Activated naive CD4-positive, alpha-beta T cell treated with anti-CD3 and anti-CD28 coated beads, Interleukin-2, amount 50 U/mL, for 24 hours (primary cell): Measurements from ENCODE around the gene RASAL2.
"Not testable (repeated sequence)": the region's sequence is repeated elsewhere in the genome, so short reads cannot be mapped to it uniquely, and the experiment has no call there.

Experiments
- H3K27ac Mint-ChIP-seq: one replicate; pipeline ENCODE4 v1.8.0; 2021; ENCODE audit warnings: mild to moderate bottlenecking, mixed read lengths
- H3K27me3 Mint-ChIP-seq: one replicate; pipeline ENCODE4 v1.8.0; 2021; ENCODE audit warnings: mixed read lengths
- H3K36me3 Mint-ChIP-seq: one replicate; pipeline ENCODE4 v1.8.0; 2021; ENCODE audit warnings: mixed read lengths
- H3K4me1 Mint-ChIP-seq: one replicate; pipeline ENCODE4 v1.8.0; 2021; ENCODE audit warnings: mixed read lengths
- H3K4me3 Mint-ChIP-seq: one replicate; pipeline ENCODE4 v1.8.0; 2021; ENCODE audit warnings: mild to moderate bottlenecking, mixed read lengths
- H3K9me3 Mint-ChIP-seq: one replicate; pipeline ENCODE4 v1.8.0; 2021; ENCODE audit warnings: mixed read lengths

Gene RASAL2

DNA sequence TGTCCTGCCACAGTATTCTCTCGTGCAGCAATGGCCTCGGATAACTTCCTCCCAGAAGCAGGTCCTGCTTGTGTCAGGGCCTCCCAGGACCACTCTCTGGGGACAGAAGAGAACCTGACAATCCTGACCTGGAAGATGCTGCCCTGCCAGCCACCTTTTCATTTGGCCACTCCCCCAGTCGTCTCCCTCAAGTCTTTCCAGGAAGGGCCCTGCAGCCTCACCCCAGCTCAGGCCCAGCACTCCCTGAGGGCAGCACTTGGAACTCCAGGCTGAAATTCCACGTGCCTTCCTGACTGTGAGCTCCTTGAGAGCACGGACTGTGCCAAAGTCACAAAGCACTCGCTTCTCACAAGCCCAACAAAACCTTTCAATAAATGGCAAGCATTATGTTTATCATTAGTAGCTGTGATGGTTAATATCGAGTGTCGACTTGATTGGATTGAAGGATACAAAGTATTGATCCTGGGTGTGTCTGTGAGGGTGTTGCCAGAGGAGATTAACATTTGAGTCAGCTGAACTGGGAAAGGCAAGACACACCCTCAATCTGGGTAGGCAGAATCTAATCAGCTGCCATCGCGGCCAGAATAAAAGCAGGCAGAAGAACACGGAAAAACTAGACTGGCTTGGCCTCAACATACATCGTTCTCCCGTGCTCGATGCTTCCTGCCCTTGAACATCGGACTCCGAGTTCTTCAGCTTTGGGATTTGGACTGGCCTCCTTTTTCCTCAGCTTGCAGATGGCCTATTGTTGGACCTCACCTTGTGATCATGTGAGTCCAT lies 405.2 kb downstream of the RASAL2 start:
- Mint-ChIP-seq H3K4me1 (no peaks in the 10 kb centered on the region), H3K9me3 (no peaks in the 10 kb centered on the region), H3K27ac (no peak overlapping the region), H3K27me3 (no peaks in the 10 kb centered on the region), H3K4me3 (no peak overlapping the region), H3K36me3 (no peaks in the 10 kb centered on the region)

DNA sequence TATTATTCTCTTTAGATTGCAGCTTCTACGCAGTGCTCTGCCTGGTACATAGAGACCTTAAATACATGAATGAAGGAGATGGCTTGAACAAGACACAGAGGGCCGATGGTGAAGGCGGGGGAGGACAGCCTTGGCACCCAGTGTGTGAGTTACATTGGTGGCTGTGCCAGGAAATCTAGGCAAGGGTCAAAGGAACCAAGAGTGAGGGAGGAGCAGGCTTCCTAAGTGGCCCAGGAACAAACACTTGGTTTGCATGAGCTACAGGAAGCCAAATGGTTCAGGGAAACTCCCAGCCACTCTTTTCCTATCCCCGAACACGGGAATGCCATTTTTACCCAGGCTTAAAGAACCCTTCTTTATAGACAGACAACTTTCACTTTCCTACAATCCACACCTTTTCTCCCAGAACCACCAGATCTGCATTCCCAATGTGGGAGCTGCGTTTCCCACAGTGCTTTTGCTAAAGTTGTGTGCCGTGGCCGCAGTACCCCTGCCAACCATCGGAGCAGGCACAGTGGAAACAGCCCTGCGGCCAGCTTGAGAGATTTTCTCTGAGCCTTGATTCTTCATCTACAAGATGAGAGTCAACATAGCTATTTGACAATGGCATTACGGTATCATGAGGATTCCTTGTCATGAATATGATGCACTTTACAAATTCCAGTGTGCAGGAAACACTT lies 406.3 kb downstream of the RASAL2 start:
- no peak overlapping the region for H3K4me3 Mint-ChIP-seq
- H3K27ac Mint-ChIP-seq, result no peak overlapping the region
- no peaks in the 10 kb centered on the region for H3K36me3 Mint-ChIP-seq
- H3K9me3 Mint-ChIP-seq, result no peaks in the 10 kb centered on the region
- H3K4me1 Mint-ChIP-seq, result no peaks in the 10 kb centered on the region
- H3K27me3 Mint-ChIP-seq, result no peaks in the 10 kb centered on the region

DNA sequence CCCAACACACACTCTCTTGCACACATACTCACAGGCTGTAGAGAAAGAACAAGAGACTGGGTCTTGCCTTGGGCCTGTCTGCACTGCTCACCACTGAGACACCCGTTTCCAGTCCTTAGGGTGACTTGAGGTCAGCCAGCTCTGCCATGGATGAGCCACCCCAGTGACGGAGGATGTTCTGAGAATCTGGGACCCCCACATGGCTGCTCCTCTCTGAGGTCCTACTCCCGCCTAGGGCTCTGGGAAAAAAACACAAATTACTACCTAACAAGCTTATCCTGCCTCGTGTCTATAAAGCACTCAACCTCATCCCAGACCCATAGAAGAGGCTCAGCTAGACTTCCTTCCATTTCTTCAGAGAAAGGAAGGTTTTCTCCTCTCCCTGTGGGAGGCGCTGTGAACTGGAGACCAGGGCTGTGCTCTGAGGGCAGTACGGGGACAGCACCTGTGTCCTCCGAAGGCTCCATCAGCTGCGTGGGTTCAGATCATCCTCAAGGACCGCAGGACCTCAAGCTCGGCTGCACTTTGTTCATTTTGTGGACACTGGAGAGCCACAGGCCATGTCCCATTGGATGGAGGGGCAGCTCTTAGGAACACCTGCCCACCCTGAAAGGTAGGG lies 407.1 kb downstream of the RASAL2 start:
- Mint-ChIP-seq H3K4me3 (no peak overlapping the region), H3K27me3 (no peaks in the 10 kb centered on the region), H3K9me3 (no peaks in the 10 kb centered on the region), H3K27ac (no peak overlapping the region), H3K4me1 (no peaks in the 10 kb centered on the region), H3K36me3 (no peaks in the 10 kb centered on the region)

DNA sequence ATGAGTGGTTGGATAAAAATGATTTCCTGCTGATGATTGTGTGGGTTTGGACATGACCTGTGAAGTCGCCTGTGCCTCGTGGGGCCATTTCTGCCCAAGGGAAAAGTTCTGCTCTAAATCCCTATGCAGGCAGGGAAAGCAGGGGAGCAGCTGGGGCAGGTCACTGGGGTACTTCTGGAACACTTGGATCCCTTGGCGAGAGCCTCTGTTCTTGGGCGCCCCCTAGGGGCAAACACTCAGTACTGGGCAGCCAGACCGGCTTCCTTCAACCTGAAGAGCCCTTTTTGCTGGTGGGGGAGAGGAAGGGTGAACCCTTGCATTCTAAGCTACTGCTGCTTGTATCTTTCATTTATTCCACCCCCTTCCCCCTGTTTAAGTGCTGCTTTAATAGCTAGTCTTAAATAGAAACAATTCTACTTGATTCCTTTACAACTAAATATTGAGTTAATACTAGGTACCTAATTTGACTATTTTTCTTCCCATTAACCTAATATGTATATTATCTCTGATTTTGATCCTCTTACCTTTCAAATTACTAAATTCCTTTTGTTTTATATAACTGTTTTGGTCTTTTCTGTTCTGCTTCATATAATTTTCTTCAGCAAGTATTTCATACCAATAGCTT lies 407.9 kb downstream of the RASAL2 start:
- Mint-ChIP-seq H3K4me3 (no peak overlapping the region), H3K4me1 (no peaks in the 10 kb centered on the region), H3K9me3 (no peaks in the 10 kb centered on the region), H3K36me3 (no peaks in the 10 kb centered on the region), H3K27ac (no peak overlapping the region), H3K27me3 (no peaks in the 10 kb centered on the region)

DNA sequence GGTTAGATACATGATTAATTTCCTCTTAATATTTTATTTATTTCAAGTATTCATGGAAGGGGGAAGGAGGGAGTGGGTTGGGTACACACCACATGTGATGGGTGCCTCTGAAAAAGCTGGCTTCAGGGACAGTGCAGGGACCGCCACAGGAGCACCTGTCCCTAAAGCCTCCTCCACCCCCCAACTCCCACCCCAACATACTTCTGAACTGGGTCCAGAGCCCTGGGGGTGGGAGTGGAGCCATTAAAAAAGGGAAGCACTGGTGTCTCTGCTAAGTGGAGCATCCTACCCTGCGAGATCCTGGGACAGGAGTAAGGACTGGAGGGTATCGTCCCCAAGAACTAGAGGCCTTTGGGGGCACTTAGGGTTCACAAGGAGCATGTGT lies 408.4 kb downstream of the RASAL2 start:
- no peaks in the 10 kb centered on the region for H3K4me1 Mint-ChIP-seq
- H3K4me3 Mint-ChIP-seq, result no peak overlapping the region
- no peaks in the 10 kb centered on the region for H3K27me3 Mint-ChIP-seq
- no peak overlapping the region for H3K27ac Mint-ChIP-seq
- no peaks in the 10 kb centered on the region for H3K9me3 Mint-ChIP-seq
- no peaks in the 10 kb centered on the region for H3K36me3 Mint-ChIP-seq

DNA sequence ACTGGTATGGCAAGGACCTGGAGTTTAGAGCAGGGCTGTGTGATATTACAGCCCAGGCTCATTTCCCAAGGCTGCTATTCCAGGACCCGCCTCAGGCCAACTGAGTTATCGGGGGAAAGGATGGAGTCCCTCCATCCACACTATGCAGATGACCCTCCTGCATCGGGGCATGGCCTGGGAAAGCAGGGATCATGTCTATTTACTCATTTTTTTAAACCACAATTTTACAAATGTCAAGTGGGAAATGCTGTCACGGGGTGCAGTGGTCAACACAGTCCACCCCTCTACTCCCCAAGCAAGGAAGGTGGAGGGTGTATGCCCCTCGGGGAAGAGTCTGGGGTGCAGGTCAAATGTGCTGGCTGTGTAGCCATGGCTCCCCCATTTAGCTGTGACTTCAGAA lies 409.0 kb downstream of the RASAL2 start:
- no peaks in the 10 kb centered on the region for H3K27me3 Mint-ChIP-seq
- no peaks in the 10 kb centered on the region for H3K9me3 Mint-ChIP-seq
- no peak overlapping the region for H3K27ac Mint-ChIP-seq
- no peaks in the 10 kb centered on the region for H3K4me1 Mint-ChIP-seq
- no peak overlapping the region for H3K4me3 Mint-ChIP-seq
- H3K36me3 Mint-ChIP-seq, result no peaks in the 10 kb centered on the region

DNA sequence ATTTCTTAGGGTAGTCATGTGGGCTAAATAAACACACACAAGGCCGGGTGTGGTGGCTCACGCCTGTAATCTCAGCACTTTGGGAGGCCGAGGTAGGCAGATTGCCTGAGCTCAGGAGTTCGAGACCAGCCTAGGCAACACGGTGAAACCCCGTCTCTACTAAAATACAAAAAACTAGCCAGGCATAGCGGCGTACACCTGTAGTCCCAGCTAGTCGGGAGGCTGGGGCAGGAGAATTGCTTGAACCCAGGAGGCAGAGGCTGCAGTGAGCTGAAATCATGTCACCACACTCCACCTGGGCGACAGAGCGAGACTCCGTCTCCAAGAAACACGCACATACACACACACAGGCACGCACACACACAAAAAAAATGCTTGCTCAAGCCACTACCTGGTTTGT lies 409.4 kb downstream of the RASAL2 start:
- not testable (repeated sequence) for H3K27ac Mint-ChIP-seq, H3K4me1 Mint-ChIP-seq, H3K27me3 Mint-ChIP-seq, H3K9me3 Mint-ChIP-seq, H3K36me3 Mint-ChIP-seq, H3K4me3 Mint-ChIP-seq

DNA sequence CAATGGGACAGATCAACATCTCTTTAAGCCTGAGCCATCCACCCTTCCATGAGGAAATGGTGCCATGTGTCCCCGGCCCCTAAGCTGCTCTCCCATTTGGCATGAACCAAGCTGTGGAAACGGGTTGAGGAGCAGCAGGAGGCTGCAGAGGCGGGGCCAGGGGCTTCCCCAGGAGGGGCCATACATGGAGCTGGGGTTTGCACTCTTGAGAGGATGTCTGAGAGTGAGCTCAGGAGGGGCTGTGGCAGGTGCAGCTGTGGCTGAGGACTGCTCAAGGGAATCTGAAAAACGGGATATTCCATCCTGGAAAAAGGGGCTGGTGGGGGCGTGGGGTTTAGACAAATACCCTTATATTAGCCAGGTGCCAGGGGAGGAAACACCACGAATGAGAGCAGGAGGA lies 409.9 kb downstream of the RASAL2 start:
- H3K27me3 Mint-ChIP-seq, result no peaks in the 10 kb centered on the region
- H3K4me1 Mint-ChIP-seq, result no peaks in the 10 kb centered on the region
- no peak overlapping the region for H3K4me3 Mint-ChIP-seq
- no peaks in the 10 kb centered on the region for H3K36me3 Mint-ChIP-seq
- no peaks in the 10 kb centered on the region for H3K9me3 Mint-ChIP-seq
- H3K27ac Mint-ChIP-seq, result no peak overlapping the region

DNA sequence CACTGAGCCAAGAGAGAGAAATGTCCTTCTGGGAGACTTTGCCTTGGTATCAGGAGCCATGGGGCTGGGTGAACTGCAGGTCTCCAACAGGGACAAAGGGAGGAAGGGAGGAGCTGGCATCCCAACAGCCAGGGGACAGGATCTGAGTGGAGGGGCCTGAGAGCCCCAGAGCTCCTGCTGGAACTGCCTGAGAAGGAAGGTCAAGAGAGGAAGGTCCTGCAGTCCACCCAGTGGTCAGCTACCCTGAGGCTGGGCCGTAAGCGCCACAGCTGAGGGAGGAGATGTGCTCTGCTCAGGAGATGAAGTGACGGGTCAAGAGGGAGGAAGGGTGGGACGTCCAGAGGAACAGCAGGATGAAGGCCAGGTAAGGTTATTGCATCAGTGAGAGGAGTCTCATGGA lies 410.4 kb downstream of the RASAL2 start:
- no peaks in the 10 kb centered on the region for H3K27me3 Mint-ChIP-seq
- H3K9me3 Mint-ChIP-seq, result no peaks in the 10 kb centered on the region
- no peaks in the 10 kb centered on the region for H3K36me3 Mint-ChIP-seq
- H3K4me1 Mint-ChIP-seq, result no peaks in the 10 kb centered on the region
- no peak overlapping the region for H3K4me3 Mint-ChIP-seq
- peak overlapping the region; percentile 24 for H3K27ac Mint-ChIP-seq

DNA sequence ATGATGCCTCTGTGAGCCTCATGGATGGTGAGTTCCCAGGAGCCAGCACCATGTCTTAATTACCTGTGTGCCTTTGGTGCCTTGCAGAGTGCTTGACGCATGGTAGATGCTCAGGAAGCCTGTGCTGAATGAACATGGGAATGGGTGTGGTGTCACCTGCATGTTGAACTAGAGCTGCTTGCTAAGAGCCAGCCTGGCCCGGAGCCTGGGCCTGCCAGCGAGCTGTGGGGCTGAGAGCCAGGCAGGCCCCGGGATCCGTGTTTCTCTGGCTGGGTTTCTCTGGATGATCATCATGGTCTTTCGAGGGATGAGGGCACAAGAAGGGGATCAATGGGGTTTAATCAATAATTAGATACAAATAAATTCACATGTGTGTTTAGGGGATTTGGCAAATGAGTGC lies 412.3 kb downstream of the RASAL2 start:
- H3K27me3 Mint-ChIP-seq, result no peaks in the 10 kb centered on the region
- no peaks in the 10 kb centered on the region for H3K36me3 Mint-ChIP-seq
- H3K4me1 Mint-ChIP-seq, result no peaks in the 10 kb centered on the region
- no peaks in the 10 kb centered on the region for H3K9me3 Mint-ChIP-seq
- no peak overlapping the region for H3K27ac Mint-ChIP-seq
- H3K4me3 Mint-ChIP-seq, result no peak overlapping the region

DNA sequence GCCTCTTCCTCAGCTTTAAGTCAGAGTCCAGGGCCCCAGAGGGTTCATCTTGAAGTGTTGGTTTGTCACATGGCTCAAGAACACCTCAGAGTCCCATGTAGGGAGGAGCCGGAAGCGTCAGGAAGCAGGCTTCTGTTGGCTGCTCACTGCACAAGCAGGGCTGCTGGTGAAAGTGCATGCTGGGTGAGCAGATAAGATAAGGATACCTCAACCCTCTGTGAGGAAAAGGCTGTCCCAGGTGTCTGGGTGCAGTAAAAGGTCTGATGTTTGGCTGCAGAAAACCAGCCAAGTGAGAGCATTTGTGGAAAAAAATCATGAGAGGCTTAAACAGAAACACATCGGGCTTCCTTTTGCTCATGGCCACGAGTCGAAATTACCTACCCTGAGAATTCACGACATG lies 412.8 kb downstream of the RASAL2 start:
- Mint-ChIP-seq H3K27ac (no peak overlapping the region), H3K4me1 (no peaks in the 10 kb centered on the region)

DNA sequence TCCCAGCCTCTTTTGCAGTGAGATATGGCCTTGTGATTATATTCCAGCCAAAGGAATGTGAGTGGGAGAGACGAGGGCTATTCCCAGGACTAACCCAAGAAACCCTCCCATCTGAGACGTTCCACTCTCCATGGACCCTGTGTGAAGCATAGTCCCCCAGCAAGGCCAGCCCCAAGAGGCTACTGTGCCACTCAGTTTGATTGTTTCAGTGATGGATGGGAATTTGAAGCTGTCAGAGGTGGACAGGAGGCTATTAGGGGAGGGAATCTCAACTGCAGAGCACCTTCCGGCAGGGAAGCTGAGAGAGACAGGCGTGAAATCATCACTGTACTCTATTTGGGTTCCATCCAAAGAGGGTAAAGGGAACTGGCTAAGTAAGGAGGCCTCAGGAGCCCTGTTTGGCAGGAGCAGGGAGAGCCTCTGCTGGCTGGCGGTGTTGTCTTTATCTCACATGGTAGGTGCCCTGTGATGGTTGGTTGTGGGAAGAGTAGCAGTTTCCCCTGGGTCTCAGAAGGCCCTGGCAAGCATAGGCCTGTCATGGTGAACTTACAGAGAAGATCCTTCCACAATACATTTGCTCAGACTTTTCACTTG lies 415.6 kb downstream of the RASAL2 start:
- Mint-ChIP-seq H3K9me3 (no peaks in the 10 kb centered on the region), H3K27me3 (peaks cover 1% of the 10 kb centered on the region), H3K4me1 (no peaks in the 10 kb centered on the region)

More for the DNA sequence above, 412.8 kb downstream of the RASAL2 start:
- H3K4me3 Mint-ChIP-seq, result no peak overlapping the region
- no peaks in the 10 kb centered on the region for H3K36me3 Mint-ChIP-seq
- H3K9me3 Mint-ChIP-seq, result no peaks in the 10 kb centered on the region
- H3K27me3 Mint-ChIP-seq, result no peaks in the 10 kb centered on the region

DNA sequence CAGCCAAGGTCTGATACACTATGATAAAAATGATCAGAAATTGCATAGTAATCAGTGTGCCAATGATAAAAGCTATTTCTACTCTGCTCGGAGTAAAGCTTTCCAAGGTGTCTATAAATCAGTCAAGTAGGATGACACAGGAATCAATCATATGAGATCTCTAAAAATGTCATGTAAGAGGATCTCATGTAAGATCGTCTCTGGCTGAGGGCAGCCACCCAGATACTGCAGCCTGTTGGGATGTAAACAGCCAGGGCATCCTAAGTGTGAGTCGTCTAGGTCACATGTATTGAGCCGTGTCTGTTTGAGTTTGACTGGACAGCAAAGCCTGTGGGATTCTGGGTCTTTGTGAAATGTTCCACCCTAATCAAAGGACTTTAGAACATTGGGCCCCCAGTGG lies 416.3 kb downstream of the RASAL2 start:
- Mint-ChIP-seq H3K9me3 (no peaks in the 10 kb centered on the region), H3K4me3 (no peak overlapping the region), H3K36me3 (no peaks in the 10 kb centered on the region)

More for the DNA sequence above, 415.6 kb downstream of the RASAL2 start:
- no peak overlapping the region for H3K27ac Mint-ChIP-seq
- H3K4me3 Mint-ChIP-seq, result no peak overlapping the region
- no peaks in the 10 kb centered on the region for H3K36me3 Mint-ChIP-seq

DNA sequence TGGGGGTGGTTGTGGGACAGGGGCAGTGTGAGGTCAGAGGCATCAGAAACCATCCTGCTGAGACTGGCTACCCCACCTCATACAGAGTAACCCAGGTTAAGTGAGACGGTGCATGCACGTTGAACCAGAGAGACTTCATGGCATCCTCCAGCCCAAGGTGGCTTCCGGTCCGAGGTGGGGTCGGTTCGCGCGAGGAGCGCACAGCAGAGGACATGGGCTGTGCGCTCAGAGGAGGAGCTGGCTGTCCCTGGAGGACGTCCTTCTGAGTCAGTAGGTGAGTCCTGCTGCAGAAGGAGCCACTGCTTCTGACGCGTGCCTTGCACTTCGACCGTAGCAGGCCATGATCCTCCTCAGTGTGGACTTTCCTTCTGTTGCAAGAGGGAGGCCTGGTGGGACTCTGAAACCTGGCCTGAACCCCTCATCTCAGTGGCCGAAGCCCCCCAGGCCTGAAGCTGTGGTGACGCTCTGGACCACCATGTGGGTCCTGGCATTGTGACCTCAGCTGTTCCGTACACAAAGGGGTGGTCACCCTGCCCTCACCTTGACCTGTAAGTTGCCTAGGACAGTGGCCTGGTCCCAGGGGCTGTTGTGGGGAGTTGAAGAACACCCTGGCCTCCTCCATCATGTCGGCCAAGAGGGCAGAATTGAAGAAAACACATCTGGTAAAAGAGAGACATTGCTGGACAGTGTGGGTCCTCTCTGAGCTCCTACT lies 418.8 kb downstream of the RASAL2 start, which contains the start of gene TEX35:
Gene TEX35 (plus strand): TSS at position 544 of the 712 bp plus-strand sequence. CDS start 80 bp downstream, at position 624.
- Mint-ChIP-seq H3K4me1 (no peaks in the 10 kb centered on the region), H3K27ac (no peak within 1 kb of the TSS), H3K27me3 (peaks cover 1% of the 10 kb centered on the region), H3K9me3 (no peaks in the 10 kb centered on the region), H3K4me3 (no peak within 1 kb of the TSS), H3K36me3 (no peaks in the 10 kb centered on the region)

More for the DNA sequence above, 416.3 kb downstream of the RASAL2 start:
- H3K27ac Mint-ChIP-seq, result no peak overlapping the region
- peaks cover 1% of the 10 kb centered on the region for H3K27me3 Mint-ChIP-seq
- no peaks in the 10 kb centered on the region for H3K4me1 Mint-ChIP-seq
